Endothelial cell of umbilical vein (primary cell): ENCODE results near the gene IL36RN.

Experiments
- CTCF ChIP-seq, 2 donors: IDR thresholded peaks; 1 replicate in 1 of 2; 2 replicates in 1 of 2; pipeline ENCODE4 v1.5.1; 2011; ENCODE audit warnings: low read length in 2 of 2, mild to moderate bottlenecking in 2 of 2, moderate library complexity in 2 of 2, control low read depth in 1 of 2, inconsistent platforms in 1 of 2, low read depth in 1 of 2; ENCODE audit not compliant: insufficient read depth in 1 of 2; ENCODE audit errors: extremely low read depth in 1 of 2
- POLR2A ChIP-seq: IDR thresholded peaks from 2 replicates; pipeline ENCODE4 v1.6.1; 2012; ENCODE audit warnings: low read depth, mild to moderate bottlenecking, control low read depth, low read length
- POLR2AphosphoS5 ChIP-seq: IDR thresholded peaks from 2 replicates; pipeline ENCODE4 v1.6.1; 2012; ENCODE audit warnings: low read depth, mild to moderate bottlenecking, control low read depth, low read length, moderate library complexity; ENCODE audit not compliant: insufficient read depth

DNA sequence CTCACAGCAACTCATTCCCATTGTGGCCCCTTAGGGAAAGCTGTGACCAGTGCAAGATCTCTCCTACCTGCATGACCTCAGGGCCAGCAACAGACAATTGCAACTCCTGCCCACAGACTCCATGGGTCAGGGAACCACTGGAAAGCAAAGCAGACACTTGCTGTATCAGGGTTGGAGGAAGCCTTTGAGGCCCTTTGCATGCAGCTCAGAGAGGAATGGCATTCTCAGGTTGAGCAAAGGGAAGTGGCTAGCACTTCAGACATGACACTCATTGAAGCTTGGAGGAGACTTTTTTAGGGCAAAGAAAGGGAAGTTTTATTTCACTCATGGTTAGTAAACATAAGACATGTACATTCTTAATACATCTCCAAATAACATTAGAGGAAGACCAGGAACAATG is 30.9 kb downstream of the IL36RN start:
- TF ChIP-seq POLR2AphosphoS5 (no peak), CTCF (IDR thresholded peaks at IDR 0.05; ENCODE audit: extremely low read depth in 1 of 2, insufficient read depth in 1 of 2, low read depth in 1 of 2, low read length in 2 of 2) (no peak), POLR2A (no peak)
